Activated T-helper 1 cell treated with anti-CD3 and anti-CD28 coated beads, Interleukin-12 subunit alpha, Interleukin-12 subunit beta, Interleukin-2, Interleukin-4 antibody, amounts not matched to agents 30 ng/mL and 10 ng/mL and 1 ng/mL, durations not matched to agents 14 hours and 24 hours and 36 hours (primary cell): Measurements from ENCODE around the gene TNNI2. TPM values are rescaled to one million over a fixed set of nuclear protein-coding genes. Genes with fewer than 3 reads are reported as not detected.

Experiments
- DNase-seq: peaks from one replicate; pipeline ENCODE4 v3.0.0; 2021; ENCODE audit warnings: low spot score
- H3K27ac Mint-ChIP-seq: one replicate; pipeline ENCODE4 v1.8.0; 2021; ENCODE audit warnings: mild to moderate bottlenecking, mixed read lengths
- H3K27me3 Mint-ChIP-seq: one replicate; pipeline ENCODE4 v1.8.0; 2022; ENCODE audit warnings: mild to moderate bottlenecking, moderate library complexity, mixed read lengths; ENCODE audit not compliant: insufficient read depth
- H3K36me3 Mint-ChIP-seq: one replicate; pipeline ENCODE4 v1.8.0; 2021; ENCODE audit warnings: low read depth, mixed read lengths
- H3K4me1 Mint-ChIP-seq: one replicate; pipeline ENCODE4 v1.8.0; 2021; ENCODE audit warnings: low read depth, mixed read lengths
- H3K4me3 Mint-ChIP-seq: one replicate; pipeline ENCODE4 v1.8.0; 2021; ENCODE audit warnings: mild to moderate bottlenecking, moderate library complexity, mixed read lengths
- H3K9me3 Mint-ChIP-seq: one replicate; pipeline ENCODE4 v1.8.0; 2021; ENCODE audit warnings: mixed read lengths
- intact Hi-C: fragments of 100-400 bp; cut with micrococcal nuclease; formaldehyde crosslinking; loops from one replicate; pipeline ENCODE4 v1.15.1; 2024
- total RNA-seq: library from RNA; stranded (reverse); gene quantifications from 2 replicates; pipeline ENCODE4 v1.2.3, GENCODE V29; 2022

TNNI2 gene
- total RNA-seq, 1 donor from 2014 or later = not detected

DNA sequence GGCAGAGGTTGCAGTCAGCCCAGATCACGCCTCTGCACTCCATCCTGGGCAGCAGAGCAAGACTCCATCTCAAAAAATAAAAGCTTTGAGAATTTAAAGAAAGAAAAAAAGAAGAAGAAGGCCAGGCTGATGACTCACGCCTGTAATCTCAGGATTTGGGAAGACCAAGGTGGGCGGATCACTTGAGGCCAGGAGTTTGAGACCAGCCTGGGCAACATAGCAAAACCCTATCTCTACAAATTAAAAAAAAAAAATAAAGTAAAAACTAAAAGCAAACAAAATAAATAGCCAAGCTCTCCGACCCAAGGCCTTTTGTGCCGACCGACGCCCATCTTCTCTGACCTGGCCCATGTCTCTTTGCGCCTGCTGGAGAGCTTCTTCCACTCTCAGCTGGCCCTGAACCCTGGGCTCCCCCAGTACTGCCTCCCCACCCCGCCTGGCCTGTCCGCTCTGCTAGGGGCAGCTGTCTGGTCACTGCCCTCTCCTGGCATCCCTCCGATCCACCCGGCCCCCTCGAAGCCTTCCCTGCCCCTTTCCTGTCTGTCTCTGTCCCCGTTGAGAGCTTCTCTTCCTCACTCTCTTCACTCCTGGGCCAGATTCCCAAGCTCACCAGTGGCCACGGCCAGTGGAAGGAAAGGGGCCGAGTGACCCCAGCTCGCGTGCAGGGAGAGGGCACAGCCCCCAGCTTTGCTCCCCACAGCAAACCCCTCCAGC is 9.3 kb downstream of the TNNI2 start:
- Mint-ChIP-seq H3K27ac (peak overlapping the region; percentile 46), H3K36me3 (peaks cover 3% of the 10 kb centered on the region), H3K4me1 (peaks cover 78% of the 10 kb centered on the region), H3K9me3 (no peaks in the 10 kb centered on the region), H3K27me3 (peaks cover 2% of the 10 kb centered on the region), H3K4me3 (no peak overlapping the region)
- no peak for DNase-seq
- intact Hi-C loops = no loop called here

DNA sequence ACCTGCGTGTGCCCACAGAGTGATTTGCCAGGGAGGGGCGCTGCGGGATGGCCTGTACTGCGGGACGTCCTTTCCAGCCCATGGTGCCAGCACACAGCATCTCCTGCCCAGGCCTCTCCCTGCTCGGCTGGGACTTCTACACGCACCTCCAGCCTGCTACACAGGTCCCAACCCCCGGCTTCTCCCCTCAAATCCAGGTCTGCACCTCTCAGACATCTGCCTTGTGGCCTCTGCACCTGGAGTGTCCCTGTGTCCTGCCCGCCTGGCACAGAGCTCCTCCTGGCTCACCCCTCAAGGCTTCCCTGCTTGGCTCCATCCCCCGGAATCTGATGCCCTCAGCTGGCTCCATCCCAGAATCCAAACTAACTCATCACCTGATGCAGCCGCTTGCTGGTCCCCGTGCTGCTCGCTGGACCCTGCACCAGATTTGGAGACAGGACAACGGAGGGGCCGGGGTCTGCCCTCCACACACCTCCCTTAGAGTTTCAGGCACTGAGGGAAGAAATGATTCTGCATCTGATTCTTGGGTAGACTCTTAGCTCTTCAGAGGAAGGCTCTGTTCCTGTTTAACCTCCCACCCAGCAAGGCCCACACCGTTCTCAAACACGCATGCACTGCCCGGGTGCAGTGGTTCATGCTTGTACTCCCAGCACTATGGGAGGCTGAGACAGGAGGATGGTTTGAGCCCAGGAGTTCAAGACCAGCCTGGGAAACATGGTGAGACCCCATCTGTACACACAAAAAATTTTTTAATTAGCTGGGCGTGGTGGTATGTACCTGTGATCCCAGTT is 10.1 kb downstream of the TNNI2 start:
- no peak for DNase-seq
- Mint-ChIP-seq H3K4me1 (peaks cover 78% of the 10 kb centered on the region), H3K27ac (peak overlapping the region; percentile 6), H3K4me3 (no peak overlapping the region), H3K9me3 (no peaks in the 10 kb centered on the region), H3K27me3 (peaks cover 2% of the 10 kb centered on the region), H3K36me3 (peaks cover 3% of the 10 kb centered on the region)
- intact Hi-C loops = no loop called here

GRCh38 chr11:1851468-1852180 is 12.8 kb downstream of the TNNI2 start:
- Mint-ChIP-seq H3K9me3 (no peaks in the 10 kb centered on the region), H3K36me3 (peaks cover 7% of the 10 kb centered on the region), H3K27ac (peak overlapping the region; percentile 99), H3K27me3 (peaks cover 2% of the 10 kb centered on the region), H3K4me3 (peak overlapping the region; percentile 98), H3K4me1 (peaks cover 61% of the 10 kb centered on the region)
- intact Hi-C loops = loop anchor here (1.0 to 10.0 kb wide), 8 partner anchors 13 to 1143 kb away; partner anchors contain the start of genes CD81, CTSD, NAP1L4 and TNNI2
- DNase-seq = no peak

DNA sequence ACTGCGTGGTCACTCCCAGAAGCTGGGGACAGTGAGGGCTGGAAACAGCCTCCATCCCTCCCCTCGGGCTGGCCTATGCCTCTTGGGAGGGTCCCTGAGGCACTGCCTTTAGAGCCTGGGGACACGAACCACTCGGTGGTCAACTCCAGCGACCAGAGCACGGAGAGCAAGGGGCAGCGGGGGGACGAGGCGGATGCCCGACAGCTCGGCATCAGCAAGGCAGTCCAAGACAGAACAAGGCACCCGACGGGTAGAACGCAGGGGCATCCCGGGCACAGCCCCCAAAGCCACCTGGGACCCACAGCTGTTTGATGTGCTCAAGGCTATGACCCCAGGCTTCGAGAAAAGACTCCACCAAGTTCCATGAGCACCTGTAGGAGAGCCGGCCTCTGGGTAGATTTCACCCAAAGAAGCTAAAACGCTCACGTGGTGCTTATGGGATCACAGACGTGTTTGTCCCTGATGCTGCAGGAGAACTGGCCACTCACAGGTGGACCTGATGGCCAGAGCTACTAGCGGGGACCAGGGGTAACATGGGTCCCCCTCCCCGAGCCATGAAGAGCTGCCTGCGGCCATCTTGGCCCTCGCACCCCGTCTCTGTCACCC is 13.6 kb downstream of the TNNI2 start:
- H3K4me3 Mint-ChIP-seq = peak overlapping the region; percentile 98
- no peak for DNase-seq
- peaks cover 7% of the 10 kb centered on the region for H3K36me3 Mint-ChIP-seq
- H3K27ac Mint-ChIP-seq = peak overlapping the region; percentile 99
- intact Hi-C loops = loop anchor here (1.0 to 10.0 kb wide), 7 partner anchors 14 to 1142 kb away; partner anchors contain the start of genes CD81, CTSD, NAP1L4 and TNNI2
- peaks cover 2% of the 10 kb centered on the region for H3K27me3 Mint-ChIP-seq
- no peaks in the 10 kb centered on the region for H3K9me3 Mint-ChIP-seq
- H3K4me1 Mint-ChIP-seq = peaks cover 55% of the 10 kb centered on the region

GRCh38 chr11:1852877-1853276 is 14.1 kb downstream of the TNNI2 start, which contains the start of gene LSP1:
TSS of gene LSP1 (plus strand) at chr11:1853084. CDS start at chr11:1853145, 61 bp downstream.
- peaks cover 53% of the 10 kb centered on the region for H3K4me1 Mint-ChIP-seq
- peak; percentile 84 for DNase-seq
- H3K9me3 Mint-ChIP-seq = no peaks in the 10 kb centered on the region
- intact Hi-C loops = loop anchor here (1.0 to 10.0 kb wide), 7 partner anchors 14 to 1142 kb away; partner anchors contain the start of genes CD81, CTSD, NAP1L4 and TNNI2
- H3K4me3 Mint-ChIP-seq = peak within 1 kb of the TSS; percentile 98
- H3K27ac Mint-ChIP-seq = peak within 1 kb of the TSS; percentile 99
- H3K36me3 Mint-ChIP-seq = peaks cover 7% of the 10 kb centered on the region
- no peaks in the 10 kb centered on the region for H3K27me3 Mint-ChIP-seq

GRCh38 chr11:1853376-1854131 is 14.8 kb downstream of the TNNI2 start:
- intact Hi-C loops = loop anchor here (2.0 to 10.0 kb wide), 8 partner anchors 15 to 1141 kb away; partner anchors contain the start of genes CD81, CTSD, NAP1L4 and TNNI2
- no peak for DNase-seq
- Mint-ChIP-seq H3K9me3 (no peaks in the 10 kb centered on the region), H3K4me1 (peaks cover 53% of the 10 kb centered on the region), H3K36me3 (peaks cover 7% of the 10 kb centered on the region), H3K27ac (peak overlapping the region; percentile 99), H3K27me3 (no peaks in the 10 kb centered on the region), H3K4me3 (peak overlapping the region; percentile 98)

DNA sequence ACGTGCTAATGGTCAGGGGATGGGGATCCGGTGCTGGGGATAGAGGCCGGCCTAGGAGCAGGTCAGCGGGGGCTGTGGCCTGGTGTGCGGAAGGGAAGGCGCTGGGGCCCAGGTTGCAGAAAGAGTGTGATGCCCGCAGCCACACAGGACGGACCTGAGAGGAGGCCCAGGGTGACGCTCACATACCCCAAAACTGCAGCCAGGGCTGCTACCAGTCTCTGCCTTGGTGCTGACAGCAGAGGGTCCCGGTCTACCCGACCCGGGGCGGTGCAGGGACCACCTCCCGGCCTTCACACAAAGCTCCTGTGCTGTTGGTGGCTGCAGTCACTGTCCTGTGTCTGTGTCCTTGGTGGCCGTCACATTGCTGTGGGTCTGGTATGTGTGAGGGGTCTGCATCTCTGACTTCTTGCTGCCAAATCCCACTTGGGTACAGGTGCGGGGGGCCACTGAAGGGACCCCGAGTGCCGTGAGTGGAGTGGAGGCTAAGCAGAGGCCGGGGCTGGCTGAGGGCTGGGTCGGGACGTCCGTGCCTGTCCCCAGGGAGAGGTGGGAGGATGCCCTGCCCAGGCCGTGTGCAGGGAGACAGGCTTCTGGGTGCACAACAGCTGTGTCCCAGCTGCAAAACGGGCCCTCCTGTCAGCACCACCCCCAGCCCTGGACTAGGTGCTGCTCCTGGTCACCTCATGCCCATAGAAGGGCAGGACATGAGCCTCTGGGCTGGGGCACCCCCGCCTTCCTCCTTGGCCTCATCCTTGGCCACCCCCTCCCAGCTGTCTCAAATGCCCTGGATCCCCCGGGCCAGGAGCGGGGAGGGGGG is 15.6 kb downstream of the TNNI2 start:
- Mint-ChIP-seq H3K27me3 (no peaks in the 10 kb centered on the region), H3K4me1 (peaks cover 46% of the 10 kb centered on the region), H3K36me3 (peaks cover 7% of the 10 kb centered on the region), H3K9me3 (no peaks in the 10 kb centered on the region), H3K27ac (peak overlapping the region; percentile 99), H3K4me3 (peak overlapping the region; percentile 98)
- intact Hi-C loops = loop anchor here (2.0 to 10.0 kb wide), 6 partner anchors 16 to 1140 kb away; partner anchors contain the start of genes CD81, NAP1L4 and TSSC4
- no peak for DNase-seq

DNA sequence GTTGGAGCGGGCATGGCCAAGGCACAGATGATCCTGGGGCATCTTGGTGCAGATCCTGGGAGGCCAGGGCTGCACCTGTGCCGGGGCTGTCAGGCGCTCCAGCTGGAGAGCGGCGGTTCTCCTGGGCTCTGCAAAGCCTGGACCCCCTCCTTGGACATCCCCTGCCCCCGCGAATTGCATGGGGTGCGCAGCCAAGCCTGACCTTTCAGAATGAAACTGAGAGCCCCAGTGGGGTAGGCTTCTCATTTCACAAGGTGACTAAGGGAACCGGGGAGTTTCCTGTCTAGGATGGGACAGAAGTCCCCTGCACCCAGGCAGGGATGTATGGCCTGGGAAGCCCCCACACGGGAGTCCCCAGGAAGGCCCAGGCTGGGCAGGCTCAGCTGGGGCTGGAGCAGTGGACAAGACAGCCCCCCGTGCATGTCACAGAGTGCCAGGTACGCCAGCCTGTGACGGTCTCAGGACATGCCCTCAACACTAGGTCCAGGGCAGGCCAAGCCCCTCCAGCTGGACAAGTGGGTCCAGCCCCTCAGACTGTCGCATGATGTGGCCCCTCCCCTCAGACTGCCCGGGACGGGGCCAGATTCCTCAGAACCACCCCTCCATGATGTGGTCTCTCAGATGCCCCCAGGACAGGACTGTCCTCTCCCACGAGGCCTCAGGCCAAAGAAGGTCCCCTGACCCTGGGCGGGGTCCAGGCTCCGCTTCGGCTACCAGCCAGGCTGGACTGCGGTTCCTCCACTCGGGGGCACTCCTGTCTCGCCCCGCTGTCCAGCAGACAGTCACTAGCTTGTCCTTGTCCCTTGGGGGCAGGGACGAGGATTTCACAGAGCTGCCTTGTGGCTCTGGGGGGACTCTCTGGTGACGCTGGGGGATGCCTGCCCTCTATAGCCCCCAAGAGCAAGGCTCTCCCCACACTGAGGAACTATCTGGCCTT is 16.4 kb downstream of the TNNI2 start:
- Mint-ChIP-seq H3K36me3 (peaks cover 7% of the 10 kb centered on the region), H3K4me3 (peak overlapping the region; percentile 98), H3K4me1 (peaks cover 39% of the 10 kb centered on the region), H3K9me3 (no peaks in the 10 kb centered on the region), H3K27ac (peak overlapping the region; percentile 34), H3K27me3 (no peaks in the 10 kb centered on the region)
- intact Hi-C loops = loop anchor here (2.0 to 10.0 kb wide), 6 partner anchors 16 to 1140 kb away; partner anchors contain the start of genes CD81, NAP1L4 and TSSC4
- peak; percentile 36 for DNase-seq

DNA sequence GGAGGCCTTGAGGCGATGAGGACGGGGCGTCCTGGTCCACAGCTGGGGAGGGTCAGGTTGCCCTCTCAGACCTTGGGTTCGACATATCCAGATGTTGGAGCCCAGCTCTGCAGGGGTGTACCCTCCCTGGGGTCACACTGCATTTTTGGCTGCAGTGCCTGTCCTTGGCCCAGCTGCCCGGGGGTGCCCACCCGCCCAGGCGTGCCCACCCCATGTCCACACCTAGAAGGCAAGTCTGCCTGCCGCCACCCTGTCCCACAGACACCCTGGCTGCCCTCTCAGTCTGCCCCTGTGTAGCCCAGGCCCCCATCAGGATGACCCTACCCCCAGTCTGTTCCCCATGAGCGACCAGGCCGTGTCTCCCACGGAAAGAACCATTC is 17.1 kb downstream of the TNNI2 start:
- Mint-ChIP-seq H3K4me3 (peak overlapping the region; percentile 30), H3K4me1 (peaks cover 32% of the 10 kb centered on the region), H3K27me3 (no peaks in the 10 kb centered on the region), H3K9me3 (no peaks in the 10 kb centered on the region), H3K27ac (peak overlapping the region; percentile 78), H3K36me3 (peaks cover 7% of the 10 kb centered on the region)
- DNase-seq = no peak
- intact Hi-C loops = loop anchor here (2.0 to 10.0 kb wide), 4 partner anchors 15 to 1139 kb away; partner anchors contain the start of genes CD81 and NAP1L4

- Mint-ChIP-seq H3K4me1 (peaks cover 26% of the 10 kb centered on the region), H3K36me3 (peaks cover 7% of the 10 kb centered on the region), H3K27ac (peak overlapping the region; percentile 78), H3K27me3 (no peaks in the 10 kb centered on the region), H3K4me3 (peak overlapping the region; percentile 30), H3K9me3 (no peaks in the 10 kb centered on the region)
- intact Hi-C loops = loop anchor here (10.0 kb wide), 2 partner anchors 518 to 1138 kb away; partner anchors contain the start of genes CD81 and NAP1L4
- DNase-seq = no peak
These were observed 17.7 kb downstream of the TNNI2 start for GRCh38 chr11:1856306-1857005.
